ENCODE data around the gene FBH1. TPM values are rescaled to one million over a fixed set of nuclear protein-coding genes. Genes with fewer than 3 reads are reported as not detected.

FBH1 gene
- total and polyA plus RNA-seq, 2 experiments from 2014 or later = 62.5 to 90.8 TPM

- Histone ChIP-seq H2AFZ (no peak overlapping the region), H3K36me3 (ENCODE audit: insufficient read depth) (peaks cover 8% of the 10 kb centered on the region; the same call in 1 of the 2 replicates), H3K79me2 (replicated peaks; ENCODE audit: insufficient read depth) (peaks cover 79% of the 10 kb centered on the region), H4K20me1 (replicated peaks; ENCODE audit: insufficient read depth) (peaks cover 47% of the 10 kb centered on the region), H3K4me1 (ENCODE audit: insufficient read depth) (peaks cover 9% of the 10 kb centered on the region), H3K9me2 (ENCODE audit: insufficient read depth) (no peaks in the 10 kb centered on the region), H3K27me3 (ENCODE audit: insufficient read depth) (no peaks in the 10 kb centered on the region), H3K4me2 (no peak overlapping the region), H3K27ac (ENCODE audit: low read depth) (no peak overlapping the region; the same call in 1 of the 2 replicates), H3K4me3 (no peak overlapping the region), H3F3A (replicated peaks; ENCODE audit: low read depth) (peaks cover 5% of the 10 kb centered on the region; the same call in 1 of the 2 replicates)
- Mint-ChIP-seq H3K4me3 (no peak overlapping the region; the same call in 2 of the 3 replicates), H3K9me3 (no peaks in the 10 kb centered on the region), H3K27ac (no peak overlapping the region), H3K36me3 (ENCODE audit: low read depth) (peaks cover 47% of the 10 kb centered on the region), H3K27me3 (ENCODE audit: insufficient read depth, low read depth, poor library complexity) (peaks cover 9% of the 10 kb centered on the region), H3K4me1 (peaks cover 21% of the 10 kb centered on the region)
- no peak for ATAC-seq
- no peak for DNase-seq (ENCODE audit: low spot score)
- no peak for TF ChIP-seq JUNB (IDR thresholded peaks at IDR 0.05; ENCODE audit: unreplicated experiment)
- TF ChIP-seq ZNF331 (CRISPR knock-in tag; IDR thresholded peaks at IDR 0.05; ENCODE audit: low read depth) = no peak
- no peak for TF ChIP-seq ZNF114 (CRISPR knock-in tag; IDR thresholded peaks at IDR 0.05)
- TF ChIP-seq CREB1 (CRISPR knock-in tag; IDR thresholded peaks at IDR 0.05; ENCODE audit: low read depth) = no peak
- TF ChIP-seq ZNF462 (CRISPR knock-in tag; IDR thresholded peaks at IDR 0.05) = no peak
- TF ChIP-seq CTCF (conservative IDR thresholded peaks at IDR 0.05; ENCODE audit: low read depth in 2 of 2) = no peak
These were observed 3.3 kb downstream of the FBH1 start for GRCh38 chr10:5893321-5893720.
